Measurements from ENCODE around the gene PVALEF.

DNA sequence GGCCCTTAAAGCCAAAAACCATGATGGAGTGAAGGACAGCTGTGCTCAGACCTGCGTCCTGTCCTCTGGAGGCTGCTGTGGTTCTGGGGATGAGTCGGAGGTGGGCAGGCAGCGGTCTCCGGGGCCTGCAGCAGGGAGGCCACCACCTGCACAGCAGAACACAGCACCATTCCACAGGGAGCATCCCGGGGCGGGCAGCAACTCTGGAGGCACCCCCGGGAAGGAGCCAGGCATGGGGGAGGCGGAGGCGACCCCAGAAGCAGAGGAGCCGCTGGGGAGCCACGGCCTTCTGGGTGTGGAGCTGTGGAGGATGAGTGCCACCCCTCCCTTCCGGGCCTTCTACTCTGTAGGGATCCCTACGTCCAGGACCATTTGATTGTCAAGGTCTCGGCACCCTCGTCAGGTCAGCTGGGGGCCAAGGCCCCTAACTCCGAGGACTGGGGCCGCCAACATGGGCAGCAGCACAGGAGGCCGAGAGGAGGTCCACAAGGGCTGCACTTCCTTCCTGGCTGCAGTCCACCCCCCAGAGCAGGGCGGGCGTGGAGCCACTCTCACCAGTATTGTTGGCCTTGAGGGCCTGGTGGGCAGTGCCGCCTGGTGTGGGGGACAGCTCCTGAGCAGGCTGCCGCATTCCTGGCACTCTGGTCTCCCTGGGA is 33.6 kb downstream of the PVALEF start:
- no peak for TF ChIP-seq CEBPB (IDR thresholded peaks at IDR 0.05)
- no peak for TF ChIP-seq MAX (IDR thresholded peaks at IDR 0.05)

Data from Ishikawa (cell line).